G401 (cell line): ENCODE data around the gene GLI2. TPM values are rescaled to one million over a fixed set of nuclear protein-coding genes. Genes with fewer than 3 reads are reported as not detected.

Experiments used
- DNase-seq: peaks from one replicate; pipeline ENCODE4 v3.0.0-alpha.2; 2015; ENCODE audit warnings: low spot score
- in situ Hi-C: cut with HindIII; loops from 2 replicates; pipeline ENCODE4 v1.10.0; 2016; ENCODE audit warnings: low sequenced_read_pairs, mixed read lengths
- total RNA-seq: library from RNA; depleted of rRNA; stranded (reverse); fragments of >200 nt; shearing (Covaris generic); gene quantifications from 2 replicates; pipeline ENCODE4 v1.2.3, GENCODE V29; 2014

GLI2 gene
- total RNA-seq, 1 experiment from 2014 or later: not detected

DNA sequence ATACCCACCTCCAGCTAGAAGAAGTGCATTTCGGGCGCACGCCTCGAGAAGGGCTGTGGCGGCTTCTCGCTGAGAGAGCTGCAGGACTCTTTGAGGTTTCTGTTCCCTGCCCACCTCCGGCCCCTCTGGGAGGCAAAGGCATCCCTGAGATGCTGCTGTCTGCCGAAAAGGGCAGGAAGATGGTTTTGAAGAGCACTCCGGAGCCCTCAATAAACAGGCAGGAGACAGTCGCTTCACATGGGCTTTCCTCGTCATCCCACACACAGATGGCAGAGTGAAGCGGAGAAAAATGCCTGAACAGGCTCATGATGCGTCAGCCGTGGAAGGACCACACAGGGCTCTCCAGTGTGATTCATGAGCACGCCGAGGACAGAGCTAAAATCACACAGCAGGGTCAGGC, 25.4 kb upstream of the GLI2 start:
- in situ Hi-C loops: no loop called here
- no peak for DNase-seq

DNA sequence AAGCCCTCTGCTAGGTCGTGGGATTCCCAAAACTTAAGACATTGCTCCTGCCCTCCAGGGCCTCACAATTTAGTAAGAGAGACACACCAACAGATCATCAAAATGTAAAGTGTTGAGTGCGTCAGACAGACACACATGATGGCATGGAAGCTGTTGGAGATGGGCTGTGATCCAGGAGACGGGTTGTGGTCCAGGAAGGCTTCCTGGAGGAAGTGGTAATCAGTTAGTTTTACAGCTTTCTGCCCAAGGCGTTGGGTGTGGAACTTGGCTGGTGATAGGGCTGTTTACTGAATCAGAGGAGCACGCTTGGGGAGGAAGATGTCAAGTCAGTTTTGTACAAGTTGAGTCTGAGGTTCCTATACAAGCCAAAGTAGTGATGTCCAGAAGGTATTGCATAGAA, 24.0 kb upstream of the GLI2 start:
- in situ Hi-C loops: no loop called here
- no peak for DNase-seq

DNA sequence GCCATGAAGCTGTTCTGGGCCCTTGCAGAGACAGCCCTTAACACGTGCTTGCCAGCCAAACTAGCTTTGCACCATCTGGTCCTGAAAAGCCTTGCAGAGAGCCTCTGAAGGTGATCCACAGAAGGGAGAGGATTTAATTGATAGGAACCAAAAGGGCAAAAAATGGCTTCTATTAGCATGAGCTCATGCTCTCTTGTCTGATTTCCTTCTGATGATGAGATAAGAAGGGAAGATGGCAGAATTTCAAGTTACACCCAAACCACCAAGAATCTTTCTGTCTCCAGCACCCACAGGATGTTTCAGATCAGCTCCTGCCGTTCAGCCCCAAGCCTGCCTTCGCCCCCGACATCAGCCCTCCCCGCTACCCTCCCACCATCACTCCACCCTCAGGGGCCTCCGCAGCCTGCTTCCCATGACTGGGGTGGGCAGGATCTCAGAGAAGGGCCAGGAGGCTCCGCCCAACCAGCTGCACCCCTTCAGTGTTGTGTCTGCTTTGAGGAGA, 23.4 kb upstream of the GLI2 start:
- in situ Hi-C loops: no loop called here
- no peak for DNase-seq

DNA sequence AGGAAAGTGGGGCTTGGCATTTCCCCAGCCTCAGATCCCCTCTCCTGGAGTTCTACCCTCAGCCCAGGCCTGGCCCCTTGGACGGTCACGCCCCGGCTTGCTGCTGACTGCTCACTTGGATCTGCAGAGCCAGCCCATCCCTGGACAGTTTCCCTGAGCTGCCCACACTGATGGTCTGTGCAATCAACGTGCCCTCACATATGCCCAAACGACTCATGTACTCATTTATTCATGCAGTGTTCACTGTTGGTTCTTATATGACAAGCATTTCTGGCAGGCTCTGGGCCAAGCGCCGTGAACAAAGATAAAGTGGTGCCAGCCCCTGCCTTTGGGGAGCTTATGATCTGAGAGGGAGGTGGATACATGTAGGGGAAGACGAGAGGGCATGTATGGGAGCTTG, 20.3 kb upstream of the GLI2 start:
- in situ Hi-C loops: no loop called here

DNA sequence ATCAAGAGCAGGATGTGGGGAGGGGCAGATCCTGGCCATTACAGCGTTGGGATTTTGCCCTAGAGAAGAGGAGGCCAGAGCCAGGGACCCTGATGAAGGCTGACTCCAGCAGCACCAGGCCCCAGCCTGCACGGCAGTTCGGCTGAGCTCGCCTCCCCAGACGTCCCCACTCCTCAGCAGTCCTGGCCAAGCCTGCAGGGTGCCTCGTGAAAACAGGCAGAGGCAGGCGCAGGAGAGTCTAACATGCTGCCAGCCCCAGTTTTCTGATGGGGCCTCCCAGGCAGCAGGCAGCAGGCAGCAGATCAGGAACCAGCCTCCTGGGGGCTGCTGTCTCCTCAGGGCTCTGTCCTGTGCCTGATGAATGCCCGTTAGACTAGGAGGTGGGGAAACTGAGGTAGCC, 19.7 kb upstream of the GLI2 start:
- no peak for DNase-seq
- in situ Hi-C loops: no loop called here

More for the DNA sequence above, 20.3 kb upstream of the GLI2 start:
- no peak for DNase-seq

GRCh38 chr2:120716641-120717585, 18.8 kb upstream of the GLI2 start:
- in situ Hi-C loops: no loop called here
- DNase-seq: no peak

DNA sequence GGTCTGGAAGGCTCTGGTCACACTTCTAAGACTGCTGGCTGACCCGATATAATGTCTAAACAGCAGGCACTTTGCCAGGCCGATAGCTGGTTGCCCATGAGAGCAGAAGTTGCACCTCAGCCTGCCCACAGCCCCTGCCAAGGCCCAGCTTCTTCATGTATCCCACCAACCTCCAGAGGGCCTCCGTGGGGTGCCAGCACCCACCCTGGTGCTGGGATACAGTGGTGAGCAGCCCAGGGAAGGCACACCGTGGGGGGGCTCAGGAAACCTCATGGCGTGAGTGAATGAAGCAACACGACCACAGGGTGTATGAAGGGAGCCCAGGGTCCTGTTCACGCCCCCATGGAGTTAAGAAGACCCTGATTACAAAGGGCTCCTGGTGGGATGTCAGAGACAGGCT, 16.2 kb upstream of the GLI2 start:
- in situ Hi-C loops: no loop called here
- DNase-seq: no peak

- DNase-seq: no peak
- in situ Hi-C loops: no loop called here
Observed at GRCh38 chr2:120720231-120720630, 15.4 kb upstream of the GLI2 start.

DNA sequence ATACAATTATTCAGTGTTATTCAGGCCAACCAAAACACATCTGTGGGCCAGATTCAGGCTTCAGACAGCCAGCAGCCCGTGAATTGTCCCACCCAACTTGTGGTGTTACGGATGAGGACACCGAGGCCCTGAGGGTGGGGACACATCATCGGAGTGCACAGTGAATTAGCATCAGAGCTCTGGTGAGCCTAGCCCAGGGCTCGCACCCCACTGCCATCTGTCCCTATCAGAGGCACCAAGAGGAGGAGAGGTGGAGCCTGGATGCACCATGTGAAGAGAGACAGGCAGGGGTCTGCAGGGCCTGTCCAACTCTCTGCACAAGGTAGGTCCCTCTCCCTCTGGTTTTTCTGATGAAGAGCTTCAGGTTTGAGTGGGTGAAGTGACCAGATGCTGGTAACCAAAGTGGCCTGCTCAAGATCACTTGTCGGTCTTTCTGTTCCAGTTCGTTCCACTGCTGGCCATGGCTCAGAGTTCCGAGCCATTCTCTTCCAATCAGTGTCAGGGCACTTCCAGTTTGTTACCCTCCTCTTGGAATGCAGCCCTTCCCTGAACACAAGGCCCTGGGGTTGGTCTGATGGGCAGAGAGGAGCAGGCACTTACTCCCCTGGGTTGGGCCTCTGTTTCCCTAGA, 14.8 kb upstream of the GLI2 start:
- in situ Hi-C loops: no loop called here
- no peak for DNase-seq

DNA sequence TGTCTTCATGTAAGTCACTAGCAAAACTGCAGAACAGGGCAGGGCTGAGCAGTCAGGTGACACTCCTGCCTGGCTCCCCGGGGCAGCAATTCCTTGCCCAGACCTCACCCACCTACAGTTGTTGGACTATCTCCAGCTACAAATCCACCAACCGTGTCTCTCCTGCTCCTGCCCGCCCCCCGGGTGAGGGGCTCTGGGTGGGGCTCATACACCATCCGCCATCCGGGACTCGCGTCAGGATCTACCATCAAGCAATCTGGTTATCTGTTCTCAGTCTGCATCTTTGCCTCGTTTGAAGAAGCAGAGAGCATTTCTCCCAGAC, 13.5 kb upstream of the GLI2 start:
- no peak for DNase-seq
- in situ Hi-C loops: no loop called here

DNA sequence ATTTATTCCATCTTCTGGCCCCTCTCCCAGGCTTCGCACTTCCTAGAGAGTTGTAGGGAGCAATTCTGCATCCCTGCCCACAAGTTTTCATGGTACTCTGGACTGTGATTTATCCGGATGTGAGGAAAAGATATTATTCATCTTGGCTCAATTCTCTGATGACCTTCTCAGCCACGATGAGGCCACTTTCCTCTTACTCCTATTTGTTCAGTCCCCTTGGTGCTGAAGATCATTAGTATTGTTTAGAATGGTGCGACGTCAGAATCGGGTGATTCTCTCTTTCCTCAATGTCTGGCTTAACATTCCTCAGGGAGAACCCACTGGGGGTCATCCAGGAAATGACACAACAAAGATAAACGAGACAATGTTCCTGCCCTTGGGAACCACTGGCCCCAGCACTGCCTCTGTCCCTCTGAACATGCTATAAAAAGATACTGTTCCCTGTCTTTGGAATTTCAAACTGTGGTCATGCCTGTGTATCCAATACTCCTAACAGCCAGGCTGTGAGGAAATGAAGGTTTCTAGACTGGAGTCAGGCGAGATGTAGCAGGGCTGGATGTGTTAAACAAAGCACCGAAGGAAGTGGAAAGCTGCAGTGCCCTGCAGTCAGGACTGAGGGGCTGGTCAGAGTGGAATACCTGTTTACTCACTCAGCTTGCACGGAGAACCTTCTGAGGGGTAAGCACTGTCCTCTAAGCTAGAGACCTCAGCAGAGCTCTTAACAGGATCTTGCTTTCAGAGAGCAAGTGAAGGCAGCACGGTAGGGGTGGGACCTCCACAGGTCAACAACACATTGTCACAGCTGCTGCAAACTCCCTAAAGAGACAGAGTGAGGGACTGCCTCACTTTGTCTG, 12.9 kb upstream of the GLI2 start:
- in situ Hi-C loops: no loop called here
- DNase-seq: no peak

- in situ Hi-C loops: no loop called here
- DNase-seq: no peak
Observed at GRCh38 chr2:120726245-120726644, 9.4 kb upstream of the GLI2 start.

DNA sequence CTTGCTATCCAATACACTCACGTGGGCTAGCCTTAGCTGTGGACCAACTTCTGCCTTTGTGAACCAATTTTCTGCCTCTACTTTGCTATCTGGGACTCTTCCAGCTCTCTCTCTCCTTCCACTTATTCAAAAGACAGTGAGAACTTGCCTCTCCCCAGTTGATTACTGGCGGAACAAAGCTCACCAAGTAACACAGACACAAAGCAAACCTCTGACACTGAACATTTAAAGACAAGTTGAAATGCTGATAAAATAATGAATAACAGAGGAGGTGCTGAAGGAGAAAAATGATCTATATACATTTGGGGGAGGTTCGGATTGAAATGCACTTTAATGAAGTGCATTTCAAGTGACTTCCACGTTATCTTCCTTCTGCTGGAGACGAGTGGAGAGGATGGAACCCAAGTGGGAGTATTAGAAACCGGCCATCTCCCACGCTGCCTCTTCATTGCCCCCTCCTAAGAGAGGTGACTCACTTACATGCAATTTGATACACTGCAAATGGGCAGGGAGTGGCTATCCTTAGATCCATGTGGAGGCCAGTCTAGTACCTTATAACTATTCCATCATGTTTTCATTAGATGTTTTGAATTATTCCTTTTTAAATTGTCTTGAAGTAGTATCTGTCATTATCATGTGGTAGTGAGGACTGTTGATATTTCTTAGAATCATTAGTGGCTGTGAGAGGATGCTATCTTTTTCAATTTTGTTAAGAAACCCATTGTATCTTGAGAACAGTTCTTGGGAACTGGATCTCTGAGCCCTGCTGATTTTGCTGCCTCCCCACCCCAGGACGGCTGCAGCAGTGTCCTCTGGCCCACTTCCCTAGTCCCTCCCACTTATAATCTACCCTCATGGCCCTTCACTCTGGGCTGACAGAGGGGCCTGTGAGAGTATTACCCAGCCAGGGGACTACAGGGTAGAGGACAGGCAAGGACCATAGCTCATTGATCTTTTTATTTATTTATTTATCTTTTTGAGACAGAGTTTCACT, 6.0 kb upstream of the GLI2 start:
- no peak for DNase-seq

GRCh38 chr2:120731175-120731574, 4.5 kb upstream of the GLI2 start:
- no peak for DNase-seq
- in situ Hi-C loops: no loop called here

More for the DNA sequence above, 6.0 kb upstream of the GLI2 start:
- in situ Hi-C loops: no loop called here

DNA sequence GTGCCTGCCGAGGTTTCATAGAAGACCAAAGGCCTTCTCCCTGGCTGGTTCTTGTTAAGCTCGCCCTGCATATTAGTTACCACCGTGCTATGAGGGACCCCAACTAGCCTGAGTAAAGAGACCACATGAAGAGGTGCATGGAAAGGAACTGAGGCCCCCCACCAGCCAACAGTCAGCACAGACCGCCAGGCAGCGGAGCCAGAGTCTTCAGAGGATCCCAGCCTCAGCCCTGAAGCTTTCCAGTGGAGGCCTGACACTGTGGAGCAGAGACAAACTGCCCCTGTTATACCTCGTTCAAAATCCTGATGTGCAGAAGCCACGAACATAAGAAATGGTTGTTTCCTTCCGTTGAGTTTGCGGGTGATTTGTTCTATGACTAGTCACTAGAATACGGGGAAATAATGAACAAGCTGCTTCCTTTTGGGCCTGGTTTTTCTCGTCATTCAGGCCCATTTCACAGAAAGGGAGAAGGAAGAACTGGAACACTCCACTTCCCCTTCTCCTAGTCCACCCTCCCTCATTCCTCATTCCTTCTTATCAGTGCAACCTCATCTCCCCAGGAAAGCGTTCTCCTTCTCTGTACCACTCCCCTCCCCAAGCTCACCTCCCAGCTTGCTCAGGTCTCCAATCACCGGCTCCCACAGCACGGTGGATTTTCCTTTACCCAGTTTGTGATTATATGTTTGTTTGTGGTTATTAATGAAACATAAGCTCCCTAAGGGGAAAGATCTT, 3.0 kb upstream of the GLI2 start:
- in situ Hi-C loops: no loop called here
- DNase-seq: no peak

GRCh38 chr2:120733238-120733932, 2.3 kb upstream of the GLI2 start:
- no peak for DNase-seq
- in situ Hi-C loops: no loop called here

DNA sequence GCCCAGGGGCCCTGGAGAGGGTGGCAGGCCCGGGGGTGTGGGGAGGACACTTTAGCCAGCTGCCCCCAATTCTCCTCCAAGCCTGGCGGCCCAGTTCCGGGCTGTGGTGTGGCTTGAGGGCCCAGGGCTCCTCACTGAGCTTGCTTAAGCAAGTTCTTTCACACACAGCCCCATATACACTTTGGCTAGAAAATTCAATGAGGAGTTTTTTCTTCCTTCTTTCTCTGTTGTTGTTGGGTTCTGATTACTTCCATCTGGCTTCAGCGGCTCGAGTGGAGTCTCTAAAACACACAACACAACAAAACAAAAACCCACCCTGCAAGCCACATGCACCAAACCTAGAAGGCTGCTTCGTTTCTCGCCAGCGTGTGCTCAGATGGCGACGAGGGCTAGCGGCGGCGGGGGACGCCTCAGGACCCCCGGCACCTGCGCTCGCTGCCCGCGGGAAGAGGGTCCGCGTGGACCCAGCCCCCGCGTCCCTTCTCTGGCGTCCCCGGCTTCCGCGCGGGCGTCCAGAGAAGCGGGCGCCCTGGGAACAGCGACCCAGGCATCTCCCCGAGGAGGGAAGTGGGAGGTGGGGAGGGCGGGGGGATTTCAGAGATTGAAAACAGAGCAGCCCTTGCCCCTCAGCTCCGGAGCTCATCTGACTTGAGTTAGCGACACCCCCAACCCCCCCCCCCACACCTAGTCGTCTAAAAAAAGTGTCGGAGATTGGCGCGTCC, 577 bp upstream of the GLI2 start:
- in situ Hi-C loops: no loop called here

More for the DNA sequence above, 577 bp upstream of the GLI2 start:
- no peak for DNase-seq
